ENCODE results near the gene SPRED2. TPM values are rescaled to one million over a fixed set of nuclear protein-coding genes. Genes with fewer than 3 reads are reported as not detected.
"Not testable (repeated sequence)": the region's sequence is repeated elsewhere in the genome, so short reads cannot be mapped to it uniquely, and the experiment has no call there.

SPRED2 gene
- total RNA-seq, 2 donors from 2014 or later, result 3.1 to 4.3 TPM

DNA sequence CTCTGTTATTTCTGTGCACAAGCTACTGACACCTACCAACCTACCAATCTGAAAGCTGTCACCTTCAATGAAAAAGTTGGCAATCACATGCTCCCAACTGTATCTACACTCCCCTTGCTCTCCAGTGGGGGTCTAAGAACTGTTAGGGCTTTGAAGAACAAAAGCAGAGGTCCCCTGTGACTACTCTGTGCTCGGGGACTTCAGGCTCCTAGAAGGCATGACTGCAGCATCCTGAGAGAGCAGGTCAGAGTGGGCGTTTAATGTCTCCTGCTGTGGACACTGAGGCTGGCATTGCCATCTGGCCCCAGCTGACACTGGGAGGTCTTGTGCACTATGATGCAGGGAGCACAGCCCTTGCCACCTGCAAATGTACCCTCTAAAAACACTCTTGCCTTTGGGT, 111.5 kb downstream of the SPRED2 start:
- Mint-ChIP-seq H3K27me3 (ENCODE audit: low read depth) (no peaks in the 10 kb centered on the region), H3K4me3 (no peak overlapping the region), H3K27ac (no peak overlapping the region), H3K4me1 (ENCODE audit: low read depth) (peaks cover 31% of the 10 kb centered on the region), H3K36me3 (ENCODE audit: insufficient read depth in 2 of 2) (peaks cover 0 to 6% of the 10 kb centered on the region in 2 donors), H3K9me3 (no peaks in the 10 kb centered on the region)
- no peak for ATAC-seq (replicated peaks in 1 of 2)
- DNase-seq, result no peak

DNA sequence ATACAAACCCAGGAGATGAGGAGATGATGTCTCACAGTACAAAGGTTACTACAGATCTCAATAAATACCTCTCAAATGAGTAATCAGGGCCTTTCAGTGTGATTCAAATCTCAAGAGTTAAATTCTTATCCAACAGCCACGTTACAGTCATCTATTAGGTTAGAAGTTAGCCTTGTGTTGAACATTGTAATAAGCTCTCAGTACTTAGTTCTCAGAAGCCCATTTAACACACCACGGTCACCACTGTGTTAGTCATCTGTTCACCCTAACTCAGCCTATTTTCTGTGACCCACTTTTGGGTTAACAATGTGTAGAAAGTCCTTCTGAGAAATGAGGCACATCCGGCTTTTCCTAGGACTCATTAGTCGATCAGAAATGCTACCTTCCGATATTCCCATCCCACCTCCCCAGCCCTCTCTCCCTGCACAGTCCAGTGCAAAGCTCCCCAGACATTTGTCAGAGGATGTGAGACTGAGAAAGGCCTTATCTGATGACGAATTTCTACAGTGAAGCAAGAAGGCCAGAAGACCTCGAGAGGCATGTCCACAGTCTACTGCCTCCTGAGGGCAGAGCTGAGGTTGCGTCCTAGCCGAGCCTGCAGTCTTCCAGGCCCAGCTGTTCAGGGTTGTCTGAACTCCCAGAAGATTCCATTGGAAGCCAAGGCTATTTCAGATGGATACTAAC, 112.2 kb downstream of the SPRED2 start:
- H3K36me3 Mint-ChIP-seq (ENCODE audit: insufficient read depth in 2 of 2), result peaks cover 0 to 6% of the 10 kb centered on the region in 2 donors
- DNase-seq (peak; percentile 43), ATAC-seq (replicated peaks in 1 of 2) (peak; percentile 91 to 94)
- peak overlapping the region; percentile 54 for H3K27ac Mint-ChIP-seq
- peak overlapping the region; percentile 57 to 62 for H3K4me3 Mint-ChIP-seq
- H3K9me3 Mint-ChIP-seq, result no peaks in the 10 kb centered on the region
- H3K27me3 Mint-ChIP-seq (ENCODE audit: low read depth), result no peaks in the 10 kb centered on the region
- peaks cover 31% of the 10 kb centered on the region for H3K4me1 Mint-ChIP-seq (ENCODE audit: low read depth)

DNA sequence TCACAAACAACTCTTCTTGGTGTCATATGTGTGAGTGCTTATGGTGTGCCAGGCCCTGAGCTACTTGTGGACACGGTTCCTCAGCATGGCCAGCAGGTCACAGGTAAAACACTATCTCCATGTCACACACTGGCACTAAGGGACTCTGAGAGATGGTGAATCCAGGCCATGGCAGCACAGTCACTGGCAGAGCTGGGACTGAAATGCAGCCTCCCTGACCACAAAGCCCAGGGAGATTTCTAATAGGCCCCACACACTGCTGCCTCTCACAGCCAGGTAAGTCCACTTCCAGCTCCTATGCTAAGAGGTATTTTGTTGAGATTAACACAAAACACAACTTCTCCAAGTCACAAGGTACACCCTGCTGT, 112.7 kb downstream of the SPRED2 start:
- no peak for DNase-seq
- Mint-ChIP-seq H3K27ac (peak overlapping the region; percentile 54), H3K4me1 (ENCODE audit: low read depth) (peaks cover 31% of the 10 kb centered on the region), H3K9me3 (no peaks in the 10 kb centered on the region), H3K36me3 (ENCODE audit: insufficient read depth in 2 of 2) (peaks cover 0 to 6% of the 10 kb centered on the region in 2 donors), H3K27me3 (ENCODE audit: low read depth) (no peaks in the 10 kb centered on the region), H3K4me3 (peak overlapping the region; percentile 57 to 62)
- ATAC-seq (replicated peaks in 1 of 2), result no peak

DNA sequence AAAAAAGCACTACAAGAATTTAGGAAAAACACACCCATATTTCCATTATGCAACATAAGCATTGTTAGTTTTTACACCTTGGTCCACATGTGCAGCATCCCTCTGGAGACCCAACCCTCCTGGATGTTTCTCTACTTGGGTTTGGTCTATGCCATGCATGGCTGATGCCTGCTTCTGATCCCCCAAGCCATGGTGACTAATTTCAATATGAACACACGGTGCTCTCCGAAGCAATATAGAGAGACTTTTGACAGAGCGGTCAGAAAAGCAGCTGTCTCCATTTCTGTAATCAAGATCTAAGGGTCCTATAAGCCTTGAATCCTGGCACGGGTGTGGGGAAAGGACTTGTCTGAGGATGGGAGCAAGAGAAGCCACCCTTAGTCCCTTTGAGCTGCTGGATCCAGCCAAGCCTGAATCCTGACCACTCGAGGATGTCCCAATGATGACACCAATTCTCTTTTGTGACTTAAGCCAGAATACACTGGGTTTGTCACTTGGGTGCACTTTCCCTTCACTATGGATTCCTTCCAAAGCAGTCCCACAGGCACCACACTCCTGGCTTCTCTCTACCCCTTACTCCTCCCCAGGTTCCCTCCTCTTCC, 113.2 kb downstream of the SPRED2 start:
- Mint-ChIP-seq H3K4me3 (peak overlapping the region; percentile 57 to 62), H3K27me3 (ENCODE audit: low read depth) (no peaks in the 10 kb centered on the region), H3K36me3 (ENCODE audit: insufficient read depth in 2 of 2) (peaks cover 0 to 6% of the 10 kb centered on the region in 2 donors), H3K27ac (peak overlapping the region; percentile 54), H3K9me3 (no peaks in the 10 kb centered on the region), H3K4me1 (ENCODE audit: low read depth) (peaks cover 31% of the 10 kb centered on the region)
- ATAC-seq (replicated peaks in 1 of 2), result peak; percentile 16 to 29
- DNase-seq, result peak; percentile 18 to 27

DNA sequence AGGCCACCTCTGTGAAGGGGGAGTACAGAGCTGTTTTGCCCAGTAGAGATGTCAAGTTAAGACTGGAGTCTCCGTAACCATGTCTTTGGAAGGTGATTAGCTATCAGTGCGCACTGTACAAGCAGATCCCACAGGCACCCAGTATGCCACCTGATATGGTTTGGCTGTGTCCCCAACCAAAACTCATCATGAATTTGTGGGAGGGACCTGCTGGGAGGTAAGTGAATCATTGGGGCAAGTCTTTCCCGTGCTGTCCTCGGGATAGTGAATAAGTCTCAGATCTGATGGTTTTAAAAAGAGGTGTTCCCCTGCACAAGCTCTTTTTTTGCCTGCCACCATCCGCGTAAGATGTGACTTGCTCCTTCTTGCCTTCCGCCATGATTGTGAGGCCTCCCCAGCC, 114.6 kb downstream of the SPRED2 start:
- Mint-ChIP-seq H3K9me3 (no peaks in the 10 kb centered on the region), H3K4me3 (no peak overlapping the region), H3K27ac (no peak overlapping the region), H3K4me1 (ENCODE audit: low read depth) (peaks cover 37% of the 10 kb centered on the region), H3K27me3 (ENCODE audit: low read depth) (no peaks in the 10 kb centered on the region), H3K36me3 (ENCODE audit: insufficient read depth in 2 of 2) (peaks cover 0 to 6% of the 10 kb centered on the region in 2 donors)
- DNase-seq (no peak), ATAC-seq (replicated peaks in 1 of 2) (no peak)

DNA sequence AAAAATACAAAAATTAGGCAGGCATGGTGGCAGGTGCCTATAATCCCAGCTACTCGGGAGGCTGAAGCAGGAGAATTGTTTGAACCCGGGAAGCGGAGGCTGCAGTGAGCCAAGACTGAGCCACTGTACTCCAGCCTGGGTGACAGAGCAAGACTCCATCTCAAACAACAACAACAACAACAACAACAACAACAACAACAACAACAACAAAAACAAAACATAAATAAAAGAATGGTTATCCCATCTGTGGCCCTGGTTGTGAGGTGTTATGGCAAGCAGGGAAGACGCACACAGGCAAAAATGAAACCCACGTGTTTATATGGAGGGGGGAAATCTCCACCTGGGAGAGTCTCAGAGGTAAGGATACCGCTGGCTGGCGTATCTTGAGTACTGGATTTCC, 115.0 kb downstream of the SPRED2 start:
- not testable (repeated sequence) for DNase-seq; ATAC-seq (replicated peaks in 1 of 2); H3K9me3 Mint-ChIP-seq; H3K27ac Mint-ChIP-seq; H3K4me3 Mint-ChIP-seq; H3K27me3 Mint-ChIP-seq (ENCODE audit: low read depth); H3K36me3 Mint-ChIP-seq (ENCODE audit: insufficient read depth in 2 of 2)
- peaks cover 37% of the 10 kb centered on the region for H3K4me1 Mint-ChIP-seq (ENCODE audit: low read depth)

DNA sequence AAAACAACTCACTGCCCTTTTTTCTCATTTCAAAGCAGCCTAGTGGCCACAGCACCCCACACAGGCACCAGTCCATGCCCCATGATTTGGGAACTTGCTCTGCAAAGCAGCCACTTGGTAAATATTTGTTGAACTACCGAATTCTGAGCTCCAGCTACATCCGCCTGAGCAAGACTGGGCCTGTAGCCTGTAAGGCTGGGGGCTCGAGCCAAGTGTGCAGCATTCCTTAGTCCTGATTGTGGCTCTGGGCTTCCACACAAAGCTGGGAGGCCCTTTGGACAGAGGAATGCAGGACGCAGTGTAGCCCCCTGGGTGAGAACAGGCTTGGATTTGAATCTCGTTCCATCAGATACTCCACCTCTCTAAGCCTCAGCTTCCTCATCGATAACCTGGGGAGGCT, 116.3 kb downstream of the SPRED2 start:
- ATAC-seq (replicated peaks in 1 of 2) (no peak), DNase-seq (no peak)
- H3K27me3 Mint-ChIP-seq (ENCODE audit: low read depth), result no peaks in the 10 kb centered on the region
- no peak overlapping the region for H3K4me3 Mint-ChIP-seq
- no peaks in the 10 kb centered on the region for H3K9me3 Mint-ChIP-seq
- peaks cover 36% of the 10 kb centered on the region for H3K4me1 Mint-ChIP-seq (ENCODE audit: low read depth)
- H3K36me3 Mint-ChIP-seq (ENCODE audit: insufficient read depth in 2 of 2), result peaks cover 0 to 6% of the 10 kb centered on the region in 2 donors
- no peak overlapping the region for H3K27ac Mint-ChIP-seq

DNA sequence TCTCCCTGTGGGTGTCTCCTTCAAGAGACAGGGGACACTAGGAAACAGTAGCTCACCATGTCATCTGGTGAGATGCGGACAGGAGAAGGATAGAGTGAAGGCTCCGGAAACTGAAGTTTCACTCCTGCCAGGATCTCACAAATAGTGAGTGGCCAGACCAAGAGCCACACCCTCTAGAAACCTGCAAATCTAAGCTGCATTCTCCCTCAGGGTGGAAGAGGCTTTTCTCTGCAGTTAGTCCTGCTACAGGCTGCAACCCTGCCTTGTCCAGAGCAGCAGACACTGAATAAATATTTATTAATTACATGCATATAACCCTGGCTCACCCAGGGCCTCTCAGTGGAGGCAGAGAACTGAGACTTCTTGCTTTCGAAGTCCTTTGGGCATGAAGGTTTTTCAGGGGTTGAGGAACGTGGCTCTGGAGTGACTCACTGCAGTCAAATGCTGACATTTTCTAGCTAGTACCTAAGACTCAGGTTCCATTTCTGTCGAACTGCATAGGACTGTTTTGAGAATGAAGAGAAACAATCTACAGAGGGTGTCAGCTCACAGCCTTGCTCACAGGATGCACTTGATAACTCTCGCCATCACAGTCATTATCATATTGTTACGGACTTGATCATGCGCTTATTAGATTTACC, 117.5 kb downstream of the SPRED2 start:
- DNase-seq (no peak), ATAC-seq (replicated peaks in 1 of 2) (no peak)
- Mint-ChIP-seq H3K4me3 (no peak overlapping the region), H3K36me3 (ENCODE audit: insufficient read depth in 2 of 2) (peaks cover 0 to 6% of the 10 kb centered on the region in 2 donors), H3K27ac (no peak overlapping the region), H3K4me1 (ENCODE audit: low read depth) (peaks cover 24% of the 10 kb centered on the region), H3K9me3 (no peaks in the 10 kb centered on the region), H3K27me3 (ENCODE audit: low read depth) (no peaks in the 10 kb centered on the region)

DNA sequence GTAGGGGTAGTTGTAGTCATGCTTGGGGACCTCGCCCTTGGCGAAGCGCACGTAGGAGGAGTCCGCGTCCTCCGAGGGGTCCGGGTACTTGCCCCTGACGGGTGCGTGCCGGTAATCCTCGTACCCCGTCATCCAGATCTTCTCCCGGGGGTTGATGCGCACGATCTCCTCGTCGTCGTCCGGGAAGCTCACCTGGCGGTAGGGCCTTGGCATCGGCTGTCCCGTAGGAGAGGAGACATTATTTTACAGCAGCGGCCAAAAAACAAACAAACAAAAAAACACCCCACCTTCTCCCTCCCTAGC, 118.5 kb downstream of the SPRED2 start:
- ATAC-seq (replicated peaks in 1 of 2) (no peak), DNase-seq (no peak)
- Mint-ChIP-seq H3K27me3 (ENCODE audit: low read depth) (no peaks in the 10 kb centered on the region), H3K9me3 (no peaks in the 10 kb centered on the region), H3K36me3 (ENCODE audit: insufficient read depth in 2 of 2) (peaks cover 0 to under 1% of the 10 kb centered on the region in 2 donors), H3K4me1 (ENCODE audit: low read depth) (peaks cover 14% of the 10 kb centered on the region), H3K4me3 (no peak overlapping the region), H3K27ac (no peak overlapping the region)

DNA sequence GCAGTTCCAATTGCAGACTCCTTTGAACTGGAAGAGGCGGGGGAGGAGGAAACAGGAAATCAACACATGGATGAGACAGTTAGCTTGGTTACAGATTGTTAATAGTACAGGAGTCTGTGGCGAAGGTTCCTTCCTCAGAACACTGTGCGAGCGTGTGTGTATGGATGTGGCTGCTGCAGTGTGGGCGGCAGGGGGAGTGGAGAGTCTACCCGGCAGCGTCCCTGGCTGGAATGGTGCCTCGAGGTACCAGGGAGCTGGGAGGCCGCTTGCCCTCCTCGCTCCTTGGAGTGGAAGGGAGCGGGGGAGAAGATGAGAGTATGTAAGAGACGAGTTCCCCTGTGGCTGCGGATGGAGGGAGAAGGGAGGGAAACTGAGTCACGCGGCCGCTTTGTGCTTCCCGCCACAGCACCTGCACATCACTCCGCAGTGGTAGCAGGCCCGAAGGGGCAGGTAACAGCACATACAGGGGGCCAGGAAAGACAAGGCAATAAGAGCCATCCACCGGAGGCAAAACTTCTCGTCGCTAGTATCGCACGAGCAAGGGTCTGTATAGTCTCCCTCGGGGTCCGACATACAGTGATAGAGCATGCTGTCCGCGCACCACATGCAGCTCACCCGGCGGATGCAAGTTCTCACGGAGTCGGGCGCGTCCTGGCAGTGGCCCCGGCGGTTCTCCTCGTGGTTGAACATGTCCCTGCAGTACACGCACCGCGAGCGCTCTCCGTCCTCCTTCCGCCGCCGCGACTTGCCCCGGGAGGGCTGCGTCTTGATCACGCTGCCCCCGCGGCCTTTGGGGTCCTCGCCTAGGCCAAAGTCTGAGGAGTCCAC, 119.1 kb downstream of the SPRED2 start:
- Mint-ChIP-seq H3K4me1 (ENCODE audit: low read depth) (peaks cover 11% of the 10 kb centered on the region), H3K36me3 (ENCODE audit: insufficient read depth in 2 of 2) (no peaks in the 10 kb centered on the region), H3K27ac (no peak overlapping the region), H3K27me3 (ENCODE audit: low read depth) (no peaks in the 10 kb centered on the region), H3K9me3 (no peaks in the 10 kb centered on the region), H3K4me3 (no peak overlapping the region)
- DNase-seq (no peak), ATAC-seq (replicated peaks in 1 of 2) (no peak)

DNA sequence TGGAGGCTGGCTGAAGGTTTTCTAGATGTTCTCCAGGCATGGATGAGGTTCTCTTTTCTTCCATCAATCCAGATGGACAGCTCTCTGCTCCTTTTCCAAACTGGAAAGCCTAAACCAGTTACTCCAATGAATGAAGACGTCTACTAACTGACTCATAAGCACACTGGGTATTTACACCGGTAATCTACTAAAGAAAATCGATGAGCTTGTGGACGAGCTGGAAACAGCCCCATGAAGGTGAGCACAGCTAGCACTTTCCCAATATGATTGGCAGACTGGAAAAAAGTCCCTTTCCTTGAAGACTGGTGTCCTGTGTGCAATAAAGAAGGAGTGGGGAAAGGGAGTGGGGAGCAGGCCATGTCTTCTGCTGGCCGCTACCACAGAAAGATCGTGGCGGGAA, 120.8 kb downstream of the SPRED2 start:
- H3K36me3 Mint-ChIP-seq (ENCODE audit: insufficient read depth in 2 of 2), result no peaks in the 10 kb centered on the region
- H3K27me3 Mint-ChIP-seq (ENCODE audit: low read depth), result no peaks in the 10 kb centered on the region
- no peak overlapping the region for H3K4me3 Mint-ChIP-seq
- peaks cover 8% of the 10 kb centered on the region for H3K4me1 Mint-ChIP-seq (ENCODE audit: low read depth)
- no peak overlapping the region for H3K27ac Mint-ChIP-seq
- ATAC-seq (replicated peaks in 1 of 2) (no peak), DNase-seq (no peak)
- H3K9me3 Mint-ChIP-seq, result no peaks in the 10 kb centered on the region

DNA sequence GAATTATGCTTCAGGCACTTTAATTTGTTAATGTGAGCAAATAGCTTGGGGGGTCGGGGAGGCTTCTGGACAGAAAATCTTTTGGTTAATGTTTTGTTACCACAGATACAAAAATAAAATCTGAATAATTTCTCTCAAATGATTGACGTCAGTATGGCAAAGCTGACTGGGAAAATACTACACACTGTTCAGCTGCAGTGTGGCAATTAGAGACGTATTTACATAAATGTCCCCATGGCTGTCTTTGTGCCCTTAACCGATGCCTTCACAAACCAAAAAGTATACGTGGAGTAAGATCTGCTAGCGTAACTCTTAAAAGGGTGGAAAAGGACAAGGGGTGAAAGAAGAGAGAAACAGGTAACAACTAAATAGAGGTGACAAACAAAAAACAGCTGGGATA, 121.3 kb downstream of the SPRED2 start:
- DNase-seq (no peak), ATAC-seq (replicated peaks in 1 of 2) (no peak)
- H3K4me1 Mint-ChIP-seq (ENCODE audit: low read depth), result peaks cover 6% of the 10 kb centered on the region
- H3K9me3 Mint-ChIP-seq, result no peaks in the 10 kb centered on the region
- H3K36me3 Mint-ChIP-seq (ENCODE audit: insufficient read depth in 2 of 2), result no peaks in the 10 kb centered on the region
- no peak overlapping the region for H3K4me3 Mint-ChIP-seq
- H3K27ac Mint-ChIP-seq, result no peak overlapping the region
- no peaks in the 10 kb centered on the region for H3K27me3 Mint-ChIP-seq (ENCODE audit: low read depth)

DNA sequence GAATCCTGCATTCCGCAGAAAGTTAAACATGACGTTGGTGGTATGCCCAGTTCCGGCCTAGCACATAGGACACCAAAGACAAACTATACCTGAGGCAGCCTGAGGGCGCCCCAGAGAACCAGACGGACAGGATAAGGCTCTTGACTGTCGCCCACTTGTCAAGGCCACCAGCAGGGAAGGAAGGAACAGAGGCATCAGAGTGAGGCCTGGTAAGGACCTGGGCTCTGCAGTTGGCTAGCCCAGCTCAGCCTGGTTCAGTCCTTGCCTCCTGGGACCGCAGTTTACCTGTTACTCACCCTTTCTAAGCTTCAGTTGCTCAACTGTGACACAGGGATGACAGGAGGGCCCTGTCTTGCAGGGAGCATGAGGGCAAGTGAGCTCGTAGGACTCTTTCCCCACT, 122.7 kb downstream of the SPRED2 start:
- H3K27ac Mint-ChIP-seq, result no peak overlapping the region
- no peaks in the 10 kb centered on the region for H3K9me3 Mint-ChIP-seq
- H3K36me3 Mint-ChIP-seq (ENCODE audit: insufficient read depth in 2 of 2), result no peaks in the 10 kb centered on the region
- H3K27me3 Mint-ChIP-seq (ENCODE audit: low read depth), result no peaks in the 10 kb centered on the region
- DNase-seq, result no peak
- peaks cover 6% of the 10 kb centered on the region for H3K4me1 Mint-ChIP-seq (ENCODE audit: low read depth)
- no peak for ATAC-seq (replicated peaks in 1 of 2)
- H3K4me3 Mint-ChIP-seq, result no peak overlapping the region
